ENCODE results near the gene PFDN4.

Gene PFDN4

GRCh38 chr20:54176610-54177009 lies 31.3 kb upstream of the PFDN4 start:
- Histone ChIP-seq H3K9me3 (ENCODE audit: insufficient read depth, low read depth, low read length) (no peaks in the 10 kb centered on the region), H3K4me1 (ENCODE audit: insufficient read depth, low read length) (peaks cover 11% of the 10 kb centered on the region), H3K36me3 (ENCODE audit: insufficient read depth, low read length) (no peaks in the 10 kb centered on the region), H3K27ac (ENCODE audit: low read depth, low read length) (no peak overlapping the region), H3K4me3 (ENCODE audit: low read length) (no peak overlapping the region), H3K27me3 (ENCODE audit: insufficient read depth, low read length) (peaks cover 52% of the 10 kb centered on the region), H3K9ac (ENCODE audit: low read depth, low read length) (no peak overlapping the region)
- 98% methylated on average over 2 of the region's 2 CpGs for WGBS

- Histone ChIP-seq H3K27me3 (ENCODE audit: insufficient read depth, low read length) (peaks cover 45% of the 10 kb centered on the region), H3K27ac (ENCODE audit: low read depth, low read length) (no peak overlapping the region)
- 86% methylated on average over 6 of the region's 6 CpGs for WGBS
These were observed 30.5 kb upstream of the PFDN4 start for GRCh38 chr20:54177378-54177777.

GRCh38 chr20:54178256-54178655 lies 29.6 kb upstream of the PFDN4 start:
- H3K4me3 ChIP-seq (ENCODE audit: low read length) = no peak overlapping the region
- no peak overlapping the region for H3K27ac ChIP-seq (ENCODE audit: low read depth, low read length)
- H3K27me3 ChIP-seq (ENCODE audit: insufficient read depth, low read length) = peaks cover 36% of the 10 kb centered on the region
- H3K36me3 ChIP-seq (ENCODE audit: insufficient read depth, low read length) = no peaks in the 10 kb centered on the region
- 74% methylated on average over 2 of the region's 2 CpGs for WGBS
- H3K4me1 ChIP-seq (ENCODE audit: insufficient read depth, low read length) = peaks cover 11% of the 10 kb centered on the region
- H3K9me3 ChIP-seq (ENCODE audit: insufficient read depth, low read depth, low read length) = no peaks in the 10 kb centered on the region
- no peak overlapping the region for H3K9ac ChIP-seq (ENCODE audit: low read depth, low read length)

More at GRCh38 chr20:54177378-54177777, 30.5 kb upstream of the PFDN4 start:
- H3K9me3 ChIP-seq (ENCODE audit: insufficient read depth, low read depth, low read length) = no peaks in the 10 kb centered on the region
- H3K9ac ChIP-seq (ENCODE audit: low read depth, low read length) = no peak overlapping the region
- H3K4me3 ChIP-seq (ENCODE audit: low read length) = no peak overlapping the region
- no peaks in the 10 kb centered on the region for H3K36me3 ChIP-seq (ENCODE audit: insufficient read depth, low read length)
- peaks cover 11% of the 10 kb centered on the region for H3K4me1 ChIP-seq (ENCODE audit: insufficient read depth, low read length)

GRCh38 chr20:54179946-54180345 lies 27.9 kb upstream of the PFDN4 start:
- 92% methylated on average over 2 of the region's 2 CpGs for WGBS
- Histone ChIP-seq H3K27ac (ENCODE audit: low read depth, low read length) (no peak overlapping the region), H3K9me3 (ENCODE audit: insufficient read depth, low read depth, low read length) (no peaks in the 10 kb centered on the region)

GRCh38 chr20:54180931-54181330 lies 27.0 kb upstream of the PFDN4 start:
- H3K27ac ChIP-seq (ENCODE audit: low read depth, low read length) = no peak overlapping the region
- H3K9ac ChIP-seq (ENCODE audit: low read depth, low read length) = no peak overlapping the region
- no peaks in the 10 kb centered on the region for H3K36me3 ChIP-seq (ENCODE audit: insufficient read depth, low read length)
- WGBS = no CpG with 5 or more reads among the region's 1 CpG
- no peak overlapping the region for H3K4me3 ChIP-seq (ENCODE audit: low read length)
- H3K9me3 ChIP-seq (ENCODE audit: insufficient read depth, low read depth, low read length) = no peaks in the 10 kb centered on the region
- peaks cover 10% of the 10 kb centered on the region for H3K27me3 ChIP-seq (ENCODE audit: insufficient read depth, low read length)
- no peaks in the 10 kb centered on the region for H3K4me1 ChIP-seq (ENCODE audit: insufficient read depth, low read length)

More at GRCh38 chr20:54179946-54180345, 27.9 kb upstream of the PFDN4 start:
- Histone ChIP-seq H3K27me3 (ENCODE audit: insufficient read depth, low read length) (peaks cover 19% of the 10 kb centered on the region), H3K4me3 (ENCODE audit: low read length) (no peak overlapping the region), H3K4me1 (ENCODE audit: insufficient read depth, low read length) (peaks cover 6% of the 10 kb centered on the region), H3K36me3 (ENCODE audit: insufficient read depth, low read length) (no peaks in the 10 kb centered on the region), H3K9ac (ENCODE audit: low read depth, low read length) (no peak overlapping the region)

GRCh38 chr20:54184071-54184470 lies 23.8 kb upstream of the PFDN4 start:
- WGBS = 76% methylated on average over 3 of the region's 3 CpGs
- no peaks in the 10 kb centered on the region for H3K27me3 ChIP-seq (ENCODE audit: insufficient read depth, low read length)
- no peaks in the 10 kb centered on the region for H3K36me3 ChIP-seq (ENCODE audit: insufficient read depth, low read length)
- H3K4me3 ChIP-seq (ENCODE audit: low read length) = no peak overlapping the region
- H3K4me1 ChIP-seq (ENCODE audit: insufficient read depth, low read length) = no peaks in the 10 kb centered on the region
- no peak overlapping the region for H3K27ac ChIP-seq (ENCODE audit: low read depth, low read length)
- H3K9me3 ChIP-seq (ENCODE audit: insufficient read depth, low read depth, low read length) = no peaks in the 10 kb centered on the region
- no peak overlapping the region for H3K9ac ChIP-seq (ENCODE audit: low read depth, low read length)

- 92% methylated on average over 10 of the region's 10 CpGs for WGBS
- Histone ChIP-seq H3K9ac (ENCODE audit: low read depth, low read length) (no peak overlapping the region), H3K36me3 (ENCODE audit: insufficient read depth, low read length) (no peaks in the 10 kb centered on the region), H3K27ac (ENCODE audit: low read depth, low read length) (no peak overlapping the region), H3K4me1 (ENCODE audit: insufficient read depth, low read length) (no peaks in the 10 kb centered on the region), H3K27me3 (ENCODE audit: insufficient read depth, low read length) (no peaks in the 10 kb centered on the region), H3K4me3 (ENCODE audit: low read length) (no peak overlapping the region), H3K9me3 (ENCODE audit: insufficient read depth, low read depth, low read length) (no peaks in the 10 kb centered on the region)
These were observed 22.8 kb upstream of the PFDN4 start for GRCh38 chr20:54184904-54185626.

GRCh38 chr20:54188132-54188849 lies 19.6 kb upstream of the PFDN4 start:
- 93% methylated on average over 10 of the region's 11 CpGs for WGBS
- Histone ChIP-seq H3K4me3 (ENCODE audit: low read length) (no peak overlapping the region), H3K9ac (ENCODE audit: low read depth, low read length) (no peak overlapping the region), H3K27ac (ENCODE audit: low read depth, low read length) (no peak overlapping the region), H3K36me3 (ENCODE audit: insufficient read depth, low read length) (no peaks in the 10 kb centered on the region), H3K9me3 (ENCODE audit: insufficient read depth, low read depth, low read length) (no peaks in the 10 kb centered on the region), H3K27me3 (ENCODE audit: insufficient read depth, low read length) (no peaks in the 10 kb centered on the region), H3K4me1 (ENCODE audit: insufficient read depth, low read length) (no peaks in the 10 kb centered on the region)

- Histone ChIP-seq H3K4me1 (ENCODE audit: insufficient read depth, low read length) (no peaks in the 10 kb centered on the region), H3K9ac (ENCODE audit: low read depth, low read length) (no peak overlapping the region), H3K36me3 (ENCODE audit: insufficient read depth, low read length) (no peaks in the 10 kb centered on the region), H3K9me3 (ENCODE audit: insufficient read depth, low read depth, low read length) (no peaks in the 10 kb centered on the region), H3K27ac (ENCODE audit: low read depth, low read length) (no peak overlapping the region), H3K27me3 (ENCODE audit: insufficient read depth, low read length) (no peaks in the 10 kb centered on the region), H3K4me3 (ENCODE audit: low read length) (no peak overlapping the region)
- 42% methylated on average over 1 of the region's 2 CpGs for WGBS
These were observed 18.3 kb upstream of the PFDN4 start for GRCh38 chr20:54189630-54190029.

- Histone ChIP-seq H3K36me3 (ENCODE audit: insufficient read depth, low read length) (no peaks in the 10 kb centered on the region), H3K9ac (ENCODE audit: low read depth, low read length) (no peak overlapping the region), H3K4me1 (ENCODE audit: insufficient read depth, low read length) (no peaks in the 10 kb centered on the region), H3K9me3 (ENCODE audit: insufficient read depth, low read depth, low read length) (no peaks in the 10 kb centered on the region), H3K27ac (ENCODE audit: low read depth, low read length) (no peak overlapping the region), H3K27me3 (ENCODE audit: insufficient read depth, low read length) (no peaks in the 10 kb centered on the region), H3K4me3 (ENCODE audit: low read length) (no peak overlapping the region)
- 95% methylated on average over 2 of the region's 2 CpGs for WGBS
These were observed 17.7 kb upstream of the PFDN4 start for GRCh38 chr20:54190217-54190616.

- no peak overlapping the region for H3K4me3 ChIP-seq (ENCODE audit: low read length)
- no peak overlapping the region for H3K9ac ChIP-seq (ENCODE audit: low read depth, low read length)
- H3K27ac ChIP-seq (ENCODE audit: low read depth, low read length) = no peak overlapping the region
- H3K4me1 ChIP-seq (ENCODE audit: insufficient read depth, low read length) = peaks cover 3% of the 10 kb centered on the region; the same call in 1 of the 2 replicates
- H3K9me3 ChIP-seq (ENCODE audit: insufficient read depth, low read depth, low read length) = no peaks in the 10 kb centered on the region
- 84% methylated on average over 5 of the region's 5 CpGs for WGBS
- no peaks in the 10 kb centered on the region for H3K36me3 ChIP-seq (ENCODE audit: insufficient read depth, low read length)
- H3K27me3 ChIP-seq (ENCODE audit: insufficient read depth, low read length) = no peaks in the 10 kb centered on the region
These were observed 14.1 kb upstream of the PFDN4 start for GRCh38 chr20:54193817-54194216.
